ENCODE results near the gene ARMC6.

GRCh38 chr19:19049406-19049805, 16.0 kb downstream of the ARMC6 start:
- TF ChIP-seq CTCF (IDR thresholded peaks at IDR 0.05) (no peak), POLR2A (IDR thresholded peaks at IDR 0.05) (no peak)
